ENCODE results near the gene ARHGEF10L.

The ARHGEF10L gene

GRCh38 chr1:17521946-17522612, 17.4 kb upstream of the ARHGEF10L start:
- no peak for DNase-seq

GRCh38 chr1:17523321-17524041, 16.0 kb upstream of the ARHGEF10L start:
- DNase-seq, result no peak

- no peak for DNase-seq
Observed at GRCh38 chr1:17524645-17525044, 14.9 kb upstream of the ARHGEF10L start.

GRCh38 chr1:17525996-17526686, 13.4 kb upstream of the ARHGEF10L start:
- DNase-seq, result no peak

- DNase-seq, result no peak
Observed at GRCh38 chr1:17527036-17527914, 12.2 kb upstream of the ARHGEF10L start.

- no peak for DNase-seq
Observed at GRCh38 chr1:17529381-17529780, 10.1 kb upstream of the ARHGEF10L start.

- DNase-seq, result no peak
Observed at GRCh38 chr1:17531343-17531681, 8.2 kb upstream of the ARHGEF10L start.

- no peak for DNase-seq
Observed at GRCh38 chr1:17531682-17532487, 7.6 kb upstream of the ARHGEF10L start.

- DNase-seq, result no peak
Observed at GRCh38 chr1:17533201-17533600, 6.3 kb upstream of the ARHGEF10L start.

GRCh38 chr1:17535300-17535936, 4.1 kb upstream of the ARHGEF10L start:
- DNase-seq, result no peak

- no peak for DNase-seq
Observed at GRCh38 chr1:17538010-17538409, 1.5 kb upstream of the ARHGEF10L start.

GRCh38 chr1:17538428-17539117, 925 bp upstream of the ARHGEF10L start:
- DNase-seq, result no peak

- DNase-seq, result no peak
Observed at GRCh38 chr1:17539118-17539476, 401 bp upstream of the ARHGEF10L start.

- no peak for DNase-seq
Observed at GRCh38 chr1:17540255-17541001, 930 bp downstream of the ARHGEF10L start.

- no peak for DNase-seq
Observed at GRCh38 chr1:17542645-17543044, 3.1 kb downstream of the ARHGEF10L start.

- no peak for DNase-seq
Observed at GRCh38 chr1:17544776-17545350, 5.4 kb downstream of the ARHGEF10L start.

GRCh38 chr1:17545356-17545755, 5.9 kb downstream of the ARHGEF10L start:
- no peak for DNase-seq

- DNase-seq, result no peak
Observed at GRCh38 chr1:17546946-17547670, 7.6 kb downstream of the ARHGEF10L start.

- DNase-seq, result no peak
Observed at GRCh38 chr1:17549384-17549783, 9.9 kb downstream of the ARHGEF10L start.
